GM20000 (cell line): Measurements from ENCODE around the gene TBX2.

Experiments
- DNase-seq: peaks from one replicate; pipeline ENCODE4 v3.0.0; 2012; ENCODE audit warnings: low spot score
- CTCF ChIP-seq: IDR thresholded peaks from 2 replicates; pipeline ENCODE4 v1.5.1; 2012; ENCODE audit warnings: mild to moderate bottlenecking, control low read depth; ENCODE audit errors: extremely low read depth, missing control alignments

The TBX2 gene

GRCh38 chr17:61360318-61360943 is 39.2 kb upstream of the TBX2 start:
- DNase-seq, result no peak
- TF ChIP-seq CTCF, result no peak

- no peak for DNase-seq
- no peak for TF ChIP-seq CTCF
These were observed 38.6 kb upstream of the TBX2 start for GRCh38 chr17:61361084-61361483.

GRCh38 chr17:61362396-61362795 is 37.2 kb upstream of the TBX2 start:
- no peak for DNase-seq
- TF ChIP-seq CTCF, result no peak

GRCh38 chr17:61362852-61363600 is 36.6 kb upstream of the TBX2 start:
- TF ChIP-seq CTCF, result no peak
- no peak for DNase-seq

- DNase-seq, result no peak
- TF ChIP-seq CTCF, result no peak
These were observed 35.8 kb upstream of the TBX2 start for GRCh38 chr17:61363601-61364462.

GRCh38 chr17:61364463-61364846 is 35.2 kb upstream of the TBX2 start:
- no peak for TF ChIP-seq CTCF
- no peak for DNase-seq
